GM08714 (cell line): ENCODE measurements around the gene SDK1.
"Not testable (repeated sequence)": the region's sequence is repeated elsewhere in the genome, so short reads cannot be mapped to it uniquely, and the experiment has no call there.

Experiments
- H3K4me3 ChIP-seq: fragments of 200-500 bp; sonication (Bioruptor generic); 2 replicates; pipeline ENCODE4 v1.5.1; 2014; ENCODE audit warnings: mild to moderate bottlenecking, low read length, inconsistent platforms
- ZNF274 ChIP-seq: IDR thresholded peaks from 2 replicates; pipeline ENCODE4 v1.6.1; 2012; ENCODE audit warnings: mild to moderate bottlenecking, low read depth, low read length

SDK1 gene

GRCh38 chr7:4236389-4236788 is 935.3 kb downstream of the SDK1 start:
- TF ChIP-seq ZNF274 = no peak
- no peak overlapping the region for H3K4me3 ChIP-seq

GRCh38 chr7:4236873-4237272 is 935.8 kb downstream of the SDK1 start:
- not testable (repeated sequence) for H3K4me3 ChIP-seq

GRCh38 chr7:4237296-4238235 is 936.5 kb downstream of the SDK1 start:
- no peak overlapping the region for H3K4me3 ChIP-seq
- no peak for TF ChIP-seq ZNF274

- TF ChIP-seq ZNF274 = no peak
- no peak overlapping the region for H3K4me3 ChIP-seq
Observed at GRCh38 chr7:4238861-4239260, 937.8 kb downstream of the SDK1 start.

- H3K4me3 ChIP-seq = no peak overlapping the region
- no peak for TF ChIP-seq ZNF274
Observed at GRCh38 chr7:4240042-4240441, 939.0 kb downstream of the SDK1 start.

- H3K4me3 ChIP-seq = no peak overlapping the region
- TF ChIP-seq ZNF274 = no peak
Observed at GRCh38 chr7:4240520-4241303, 939.7 kb downstream of the SDK1 start.

GRCh38 chr7:4241304-4241612 is 940.2 kb downstream of the SDK1 start:
- TF ChIP-seq ZNF274 = no peak
- H3K4me3 ChIP-seq = no peak overlapping the region

GRCh38 chr7:4241791-4242190 is 940.7 kb downstream of the SDK1 start:
- no peak overlapping the region for H3K4me3 ChIP-seq
- TF ChIP-seq ZNF274 = no peak

GRCh38 chr7:4242706-4243105 is 941.7 kb downstream of the SDK1 start:
- no peak overlapping the region for H3K4me3 ChIP-seq
- TF ChIP-seq ZNF274 = no peak

- TF ChIP-seq ZNF274 = no peak
- no peak overlapping the region for H3K4me3 ChIP-seq
Observed at GRCh38 chr7:4244041-4244440, 943.0 kb downstream of the SDK1 start.

- no peak for TF ChIP-seq ZNF274
- H3K4me3 ChIP-seq = no peak overlapping the region
Observed at GRCh38 chr7:4244635-4245034, 943.6 kb downstream of the SDK1 start.

GRCh38 chr7:4245135-4245865 is 944.2 kb downstream of the SDK1 start:
- H3K4me3 ChIP-seq = no peak overlapping the region
- no peak for TF ChIP-seq ZNF274

GRCh38 chr7:4245866-4246470 is 944.9 kb downstream of the SDK1 start:
- TF ChIP-seq ZNF274 = no peak
- no peak overlapping the region for H3K4me3 ChIP-seq

- H3K4me3 ChIP-seq = no peak overlapping the region
- TF ChIP-seq ZNF274 = no peak
Observed at GRCh38 chr7:4246536-4246935, 945.5 kb downstream of the SDK1 start.
